Activated T-helper 17 cell treated with anti-CD3 and anti-CD28 coated beads, Interleukin-2, amount 50 U/mL, for 72 hours (primary cell): ENCODE data around the gene PRR13. TPM values are rescaled to one million over a fixed set of nuclear protein-coding genes. Genes with fewer than 3 reads are reported as not detected.
"Not testable (repeated sequence)": the region's sequence is repeated elsewhere in the genome, so short reads cannot be mapped to it uniquely, and the experiment has no call there.

Experiments used
- ATAC-seq: fragments of 150-1000 bp; cut with Tn5 transposase; replicated peaks from 2 replicates; pipeline ENCODE4 v1.10.0; 2021; ENCODE audit warnings: mild to moderate bottlenecking, moderate library complexity
- H3K27ac Mint-ChIP-seq: one replicate; pipeline ENCODE4 v1.8.0; 2022; ENCODE audit warnings: mixed read lengths
- H3K27me3 Mint-ChIP-seq: one replicate; pipeline ENCODE4 v1.8.0; 2022; ENCODE audit warnings: mixed read lengths
- H3K36me3 Mint-ChIP-seq: one replicate; pipeline ENCODE4 v1.8.0; 2022; ENCODE audit warnings: low read depth, mild to moderate bottlenecking, mixed read lengths
- H3K4me1 Mint-ChIP-seq: one replicate; pipeline ENCODE4 v1.8.0; 2022; ENCODE audit warnings: mixed read lengths
- H3K4me3 Mint-ChIP-seq: one replicate; pipeline ENCODE4 v1.8.0; 2022; ENCODE audit warnings: mild to moderate bottlenecking, mixed read lengths
- H3K9me3 Mint-ChIP-seq: one replicate; pipeline ENCODE4 v1.8.0; 2022; ENCODE audit warnings: mixed read lengths
- total RNA-seq, 2 donors: library from RNA; stranded (reverse); gene quantifications; one replicate each; pipeline ENCODE4 v1.2.3, GENCODE V29; 2022

The PRR13 gene
- total RNA-seq, 2 donors from 2014 or later = 193 to 216 TPM

DNA sequence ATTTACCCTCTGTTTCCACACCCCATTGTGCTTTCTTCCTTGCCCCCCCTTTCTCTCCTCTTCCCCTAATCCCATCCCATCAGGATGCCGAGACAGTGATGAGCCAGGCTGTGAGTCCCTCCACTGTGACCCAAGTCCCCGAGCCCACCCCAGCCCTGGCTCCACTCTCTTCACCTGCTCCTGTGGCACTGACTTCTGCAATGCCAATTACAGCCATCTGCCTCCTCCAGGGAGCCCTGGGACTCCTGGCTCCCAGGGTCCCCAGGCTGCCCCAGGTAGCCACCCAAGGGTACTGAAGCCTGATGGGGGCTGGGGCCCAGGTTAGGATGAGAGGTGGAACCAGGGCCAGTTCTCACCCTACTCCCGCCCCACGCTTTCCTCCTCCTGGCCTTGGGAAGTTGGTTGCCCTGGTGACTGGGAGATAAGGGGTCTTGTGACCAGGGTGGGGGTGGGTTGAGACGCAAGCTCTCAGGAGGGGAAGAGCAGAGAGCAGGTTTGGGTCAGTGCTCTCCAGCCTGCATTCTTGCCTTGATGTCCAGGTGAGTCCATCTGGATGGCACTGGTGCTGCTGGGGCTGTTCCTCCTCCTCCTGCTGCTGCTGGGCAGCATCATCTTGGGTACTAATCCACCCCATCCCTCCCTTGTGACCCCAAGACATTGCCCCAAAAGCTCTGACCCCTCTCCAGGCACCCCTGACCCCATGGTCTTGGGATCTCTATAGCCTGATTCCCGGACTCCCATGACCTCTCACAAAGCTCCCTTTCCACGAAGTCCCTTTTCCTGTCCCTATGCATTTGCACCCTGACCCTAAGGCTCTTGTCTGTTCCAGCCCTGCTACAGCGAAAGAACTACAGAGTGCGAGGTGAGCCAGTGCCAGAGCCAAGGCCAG lies 16.7 kb upstream of the PRR13 start:
- Mint-ChIP-seq H3K27me3 (no peaks in the 10 kb centered on the region), H3K4me1 (peaks cover 18% of the 10 kb centered on the region), H3K27ac (no peak overlapping the region), H3K36me3 (no peaks in the 10 kb centered on the region), H3K9me3 (no peaks in the 10 kb centered on the region), H3K4me3 (no peak overlapping the region)
- ATAC-seq = no peak

DNA sequence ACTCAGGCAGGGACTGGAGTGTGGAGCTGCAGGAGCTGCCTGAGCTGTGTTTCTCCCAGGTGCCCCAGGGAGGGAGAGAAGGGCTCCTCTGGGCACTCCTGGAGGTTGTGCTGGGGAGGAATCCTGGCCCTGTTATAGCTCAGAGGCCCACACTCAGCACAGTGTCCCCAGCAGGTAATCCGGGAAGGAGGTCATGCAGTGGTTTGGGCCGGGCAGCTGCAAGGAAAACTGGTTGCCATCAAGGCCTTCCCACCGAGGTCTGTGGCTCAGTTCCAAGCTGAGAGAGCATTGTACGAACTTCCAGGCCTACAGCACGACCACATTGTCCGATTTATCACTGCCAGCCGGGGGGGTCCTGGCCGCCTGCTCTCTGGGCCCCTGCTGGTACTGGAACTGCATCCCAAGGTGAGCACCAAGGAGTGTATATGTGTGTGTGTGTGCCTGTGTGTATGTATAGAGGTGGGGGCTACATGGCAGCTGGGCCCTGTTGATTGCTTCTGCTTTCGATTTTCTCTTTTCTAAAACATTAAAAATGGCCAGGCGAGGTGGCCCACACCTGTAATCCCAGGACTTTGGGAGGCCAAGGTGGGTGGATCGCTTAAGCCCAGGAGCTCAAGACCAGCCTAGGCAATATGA lies 15.9 kb upstream of the PRR13 start:
- Mint-ChIP-seq H3K4me1 (peaks cover 18% of the 10 kb centered on the region), H3K9me3 (no peaks in the 10 kb centered on the region), H3K4me3 (no peak overlapping the region), H3K36me3 (no peaks in the 10 kb centered on the region), H3K27ac (no peak overlapping the region), H3K27me3 (no peaks in the 10 kb centered on the region)
- no peak for ATAC-seq

DNA sequence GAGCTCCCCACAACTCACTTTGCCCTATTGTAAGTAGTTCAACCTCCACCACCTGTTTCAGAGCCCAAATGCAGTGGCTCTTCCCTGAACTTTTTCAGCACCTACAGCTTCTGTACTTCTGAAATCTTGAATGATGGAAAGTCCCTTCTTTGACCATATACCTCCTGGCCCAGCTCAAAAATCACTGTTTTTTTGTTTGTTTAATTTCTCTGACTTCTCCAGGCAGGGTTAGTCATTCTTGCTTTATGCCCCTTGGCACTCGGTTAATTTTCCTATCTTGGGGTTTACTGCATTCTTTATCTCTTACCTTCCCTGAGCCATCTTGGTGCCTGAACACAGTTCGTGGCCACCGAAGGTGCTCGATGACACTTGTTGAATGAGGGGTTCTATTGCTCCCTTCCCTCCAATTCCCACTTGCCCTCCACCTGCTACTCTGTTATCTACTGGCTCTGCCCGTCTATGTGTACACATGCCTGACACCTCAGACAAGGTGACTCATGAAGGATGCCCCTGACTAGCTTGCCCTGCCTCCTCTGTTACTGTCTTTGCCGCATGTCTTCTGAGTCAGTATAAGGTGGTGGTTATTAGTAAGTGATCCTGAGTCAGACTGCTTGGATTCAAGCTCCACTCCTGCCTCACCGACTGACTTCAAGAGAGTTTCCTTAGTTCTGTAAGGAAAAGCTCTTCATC lies 13.5 kb upstream of the PRR13 start:
- peak; percentile 100 for ATAC-seq
- peak overlapping the region; percentile 71 for H3K27ac Mint-ChIP-seq
- peaks cover 12% of the 10 kb centered on the region for H3K4me1 Mint-ChIP-seq
- no peaks in the 10 kb centered on the region for H3K9me3 Mint-ChIP-seq
- no peaks in the 10 kb centered on the region for H3K36me3 Mint-ChIP-seq
- no peaks in the 10 kb centered on the region for H3K27me3 Mint-ChIP-seq
- peak overlapping the region; percentile 36 for H3K4me3 Mint-ChIP-seq

DNA sequence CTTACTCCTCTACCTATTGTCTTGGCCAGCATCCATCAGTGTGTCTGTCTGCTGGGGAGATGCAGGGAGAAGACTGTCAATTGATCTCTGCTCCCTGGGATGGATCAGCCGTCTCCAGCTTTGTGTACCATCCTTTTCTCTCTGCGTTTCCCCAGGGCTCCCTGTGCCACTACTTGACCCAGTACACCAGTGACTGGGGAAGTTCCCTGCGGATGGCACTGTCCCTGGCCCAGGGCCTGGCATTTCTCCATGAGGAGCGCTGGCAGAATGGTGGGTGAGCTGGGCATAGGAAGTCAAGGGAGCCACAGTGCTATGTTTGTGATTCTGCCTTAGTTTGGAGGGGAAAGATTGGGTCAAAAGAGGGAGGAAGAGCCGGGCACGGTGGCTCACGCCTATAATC lies 12.8 kb upstream of the PRR13 start:
- H3K9me3 Mint-ChIP-seq = no peaks in the 10 kb centered on the region
- ATAC-seq = peak; percentile 1

DNA sequence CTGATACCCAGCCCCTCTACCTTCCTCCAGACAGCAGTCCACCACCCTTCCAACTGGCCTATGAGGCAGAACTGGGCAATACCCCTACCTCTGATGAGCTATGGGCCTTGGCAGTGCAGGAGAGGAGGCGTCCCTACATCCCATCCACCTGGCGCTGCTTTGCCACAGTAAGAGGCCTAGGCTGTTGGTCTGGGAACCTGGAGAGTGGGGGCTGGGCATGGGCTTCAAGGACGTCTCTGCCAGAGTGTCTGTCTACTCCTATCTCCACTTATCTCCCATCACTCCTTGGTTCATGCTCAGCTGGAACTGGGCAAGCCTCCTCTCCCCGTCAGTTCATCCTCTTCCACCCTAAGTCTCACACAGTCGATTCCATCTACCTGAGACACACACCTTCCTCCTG lies 11.4 kb upstream of the PRR13 start:
- Mint-ChIP-seq H3K27me3 (no peaks in the 10 kb centered on the region), H3K27ac (peak overlapping the region; percentile 2), H3K4me3 (no peak overlapping the region), H3K9me3 (no peaks in the 10 kb centered on the region), H3K36me3 (no peaks in the 10 kb centered on the region), H3K4me1 (peaks cover 12% of the 10 kb centered on the region)
- ATAC-seq = no peak

More for the DNA sequence above, 12.8 kb upstream of the PRR13 start:
- Mint-ChIP-seq H3K27ac (peak overlapping the region; percentile 71), H3K27me3 (no peaks in the 10 kb centered on the region), H3K36me3 (no peaks in the 10 kb centered on the region), H3K4me1 (peaks cover 12% of the 10 kb centered on the region), H3K4me3 (no peak overlapping the region)

DNA sequence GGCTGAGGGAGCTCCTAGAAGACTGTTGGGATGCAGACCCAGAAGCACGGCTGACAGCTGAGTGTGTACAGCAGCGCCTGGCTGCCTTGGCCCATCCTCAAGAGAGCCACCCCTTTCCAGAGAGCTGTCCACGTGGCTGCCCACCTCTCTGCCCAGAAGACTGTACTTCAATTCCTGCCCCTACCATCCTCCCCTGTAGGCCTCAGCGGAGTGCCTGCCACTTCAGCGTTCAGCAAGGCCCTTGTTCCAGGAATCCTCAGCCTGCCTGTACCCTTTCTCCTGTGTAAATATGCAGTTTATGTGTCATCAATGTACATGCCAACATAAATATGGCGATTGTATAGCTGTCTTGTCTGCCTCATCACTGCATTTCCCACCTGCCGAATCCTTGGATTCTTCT lies 10.3 kb upstream of the PRR13 start:
- peaks cover 12% of the 10 kb centered on the region for H3K4me1 Mint-ChIP-seq
- H3K4me3 Mint-ChIP-seq = no peak overlapping the region
- H3K36me3 Mint-ChIP-seq = no peaks in the 10 kb centered on the region
- ATAC-seq = no peak
- H3K27me3 Mint-ChIP-seq = no peaks in the 10 kb centered on the region
- no peaks in the 10 kb centered on the region for H3K9me3 Mint-ChIP-seq
- H3K27ac Mint-ChIP-seq = no peak overlapping the region

DNA sequence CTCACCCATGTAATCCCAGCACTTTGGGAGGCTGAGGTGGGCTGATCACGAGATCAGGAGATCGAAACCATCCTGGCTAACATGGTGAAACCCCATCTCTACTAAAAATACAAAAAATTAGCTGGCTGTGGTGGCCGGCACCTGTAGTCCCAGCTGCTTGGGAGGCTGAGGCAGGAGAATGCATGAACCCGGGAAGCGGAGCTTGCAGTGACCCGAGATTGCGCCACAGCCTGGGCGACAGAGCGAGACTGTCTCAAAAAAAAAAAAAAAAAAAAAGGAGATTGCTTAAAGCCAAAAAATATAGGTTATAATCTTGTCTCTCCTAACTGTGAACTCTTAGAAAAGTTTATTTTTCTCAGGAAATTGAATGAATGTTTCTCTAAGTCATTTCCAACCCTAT lies 6.2 kb upstream of the PRR13 start:
- H3K4me3 Mint-ChIP-seq, H3K36me3 Mint-ChIP-seq, H3K9me3 Mint-ChIP-seq, H3K4me1 Mint-ChIP-seq, H3K27ac Mint-ChIP-seq, H3K27me3 Mint-ChIP-seq, ATAC-seq: not testable (repeated sequence)

DNA sequence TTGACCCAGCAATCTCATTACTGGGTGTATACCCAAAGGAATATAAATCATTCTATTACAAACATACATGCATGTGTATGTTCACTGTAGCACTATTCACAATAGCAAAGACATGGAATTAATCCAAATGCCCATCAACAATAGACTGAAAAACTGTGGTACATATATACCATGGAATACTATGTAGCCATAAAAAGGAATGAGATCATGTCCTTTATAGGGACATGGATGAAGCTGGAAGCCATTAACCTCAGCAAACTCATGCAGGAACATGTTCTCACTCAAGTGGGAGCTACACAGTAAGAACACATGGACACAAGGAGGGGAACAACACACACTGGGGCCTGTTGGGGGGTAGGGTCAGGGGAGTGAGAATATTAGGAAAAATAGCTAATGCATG lies 2.0 kb upstream of the PRR13 start:
- H3K27ac Mint-ChIP-seq, H3K9me3 Mint-ChIP-seq, ATAC-seq, H3K27me3 Mint-ChIP-seq: not testable (repeated sequence)
- Mint-ChIP-seq H3K36me3 (peaks cover 32% of the 10 kb centered on the region), H3K4me1 (peaks cover 15% of the 10 kb centered on the region), H3K4me3 (peak overlapping the region; percentile 27)

DNA sequence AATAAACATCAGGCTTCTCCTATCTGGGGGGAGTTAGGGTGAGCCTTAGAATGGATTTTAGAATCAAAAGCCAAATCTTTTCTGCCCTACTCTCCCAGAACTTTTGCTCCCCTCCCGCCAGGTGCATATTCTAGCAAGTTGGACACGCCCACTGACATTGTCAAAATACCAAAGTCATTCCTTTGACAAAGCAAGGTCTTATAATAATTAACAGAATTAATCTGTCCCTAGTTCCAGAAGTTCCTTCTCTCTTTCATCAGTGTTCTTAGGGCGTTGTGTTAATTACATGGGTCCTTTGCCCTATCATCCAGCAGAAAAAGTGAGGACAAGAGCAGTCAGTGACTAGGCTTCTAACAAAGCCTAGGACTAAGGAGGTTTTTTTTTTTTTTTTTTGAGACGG lies 2.4 kb downstream of the PRR13 start:
- peaks cover 74% of the 10 kb centered on the region for H3K36me3 Mint-ChIP-seq
- H3K9me3 Mint-ChIP-seq = no peaks in the 10 kb centered on the region
- H3K27ac Mint-ChIP-seq = peak overlapping the region; percentile 1
- no peaks in the 10 kb centered on the region for H3K27me3 Mint-ChIP-seq
- peak overlapping the region; percentile 97 for H3K4me3 Mint-ChIP-seq
- peaks cover 15% of the 10 kb centered on the region for H3K4me1 Mint-ChIP-seq
- no peak for ATAC-seq

DNA sequence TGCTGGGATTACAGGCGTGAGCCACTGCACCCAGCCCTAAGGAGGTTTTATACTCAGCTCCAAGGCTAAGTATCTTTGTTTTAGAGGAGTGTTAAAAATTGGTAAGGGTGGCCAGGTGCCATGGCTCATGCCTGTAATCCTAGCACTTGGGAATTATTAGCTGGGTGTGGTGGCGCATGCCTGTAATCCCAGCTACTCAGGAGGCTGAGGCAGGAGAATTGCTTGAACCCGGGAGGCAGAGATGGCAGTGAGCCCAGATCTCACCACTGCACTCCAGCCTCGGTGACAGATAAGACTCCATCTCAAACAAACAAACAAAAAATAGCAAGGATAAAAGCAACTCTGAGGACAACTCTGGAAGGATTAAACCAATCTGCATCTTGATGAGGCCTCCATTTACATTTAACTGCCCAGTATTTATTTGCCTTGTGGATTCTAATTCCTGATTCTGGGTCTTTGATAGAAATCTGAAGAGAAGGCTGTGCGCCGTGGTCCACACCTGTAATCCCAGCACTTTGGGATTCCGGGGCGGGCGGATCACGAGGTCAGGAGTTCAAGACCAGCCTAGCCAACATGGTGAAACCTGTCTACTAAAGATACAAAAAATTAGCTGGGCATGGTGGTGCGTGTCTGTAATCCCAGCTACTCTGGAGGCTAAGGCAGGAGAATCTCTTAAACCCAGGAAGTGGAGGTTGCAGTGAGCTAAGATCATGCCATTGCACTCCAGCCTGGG lies 3.2 kb downstream of the PRR13 start:
- not testable (repeated sequence) for H3K27me3 Mint-ChIP-seq, H3K9me3 Mint-ChIP-seq, ATAC-seq
- peaks cover 79% of the 10 kb centered on the region for H3K36me3 Mint-ChIP-seq
- peak overlapping the region; percentile 97 for H3K4me3 Mint-ChIP-seq
- peak overlapping the region; percentile 17 for H3K27ac Mint-ChIP-seq
- H3K4me1 Mint-ChIP-seq = peaks cover 15% of the 10 kb centered on the region

DNA sequence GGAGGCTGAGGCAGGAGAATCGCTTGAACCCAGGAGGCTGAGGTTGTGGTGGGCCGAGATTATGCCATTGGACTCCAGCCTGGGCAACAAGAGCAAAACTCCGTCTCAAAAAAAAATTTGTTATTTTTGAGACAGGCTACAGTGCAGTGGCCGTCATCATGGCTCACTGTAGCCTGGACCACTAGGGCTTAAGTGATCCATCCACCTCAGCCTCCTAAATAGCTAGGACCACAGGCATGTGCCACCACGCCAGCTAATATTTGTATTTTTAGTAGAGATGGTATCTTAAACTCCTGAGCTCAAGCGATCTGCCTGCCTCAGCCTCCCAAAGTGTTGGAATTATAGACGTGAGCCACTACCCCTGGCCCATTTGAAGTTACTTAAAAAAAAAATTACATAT lies 9.4 kb downstream of the PRR13 start:
- no peaks in the 10 kb centered on the region for H3K27me3 Mint-ChIP-seq
- peaks cover 28% of the 10 kb centered on the region for H3K4me1 Mint-ChIP-seq
- no peaks in the 10 kb centered on the region for H3K9me3 Mint-ChIP-seq
- ATAC-seq = no peak
- H3K4me3 Mint-ChIP-seq = peak overlapping the region; percentile 80
- peaks cover 72% of the 10 kb centered on the region for H3K36me3 Mint-ChIP-seq
- no peak overlapping the region for H3K27ac Mint-ChIP-seq

DNA sequence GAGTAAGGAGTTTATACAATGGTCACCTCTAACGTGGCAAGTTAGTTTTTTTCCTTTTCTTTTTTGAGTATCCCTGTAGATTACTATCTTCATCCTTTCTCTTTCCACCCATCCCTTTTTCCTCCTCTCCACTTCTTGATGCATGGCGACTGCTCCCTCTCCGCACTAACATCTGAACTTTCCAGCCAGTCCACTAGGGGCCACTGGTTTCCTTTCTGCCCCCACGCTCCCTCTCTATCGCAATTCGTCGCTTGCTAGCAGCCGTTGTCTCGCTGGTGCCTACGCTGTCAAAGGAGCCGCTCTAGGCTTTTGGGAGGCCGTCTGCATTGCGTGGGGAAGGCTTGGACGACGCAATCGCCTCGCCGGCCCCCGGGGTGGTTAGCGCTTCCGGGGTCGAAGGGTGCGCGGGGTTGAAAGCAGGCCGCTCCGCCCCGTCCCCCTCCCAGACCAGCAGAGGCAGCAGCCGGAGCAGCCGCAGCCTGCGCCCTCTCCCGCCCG lies 10.2 kb downstream of the PRR13 start, which contains the start of gene PCBP2:
Gene PCBP2 (plus strand): TSS at position 442 of the 498 bp plus-strand sequence. CDS start 2,699 bp downstream, outside the sequence.
- no peaks in the 10 kb centered on the region for H3K9me3 Mint-ChIP-seq
- peak within 1 kb of the TSS; percentile 87 for H3K27ac Mint-ChIP-seq
- H3K4me3 Mint-ChIP-seq = peak within 1 kb of the TSS; percentile 80
- H3K4me1 Mint-ChIP-seq = peaks cover 28% of the 10 kb centered on the region
- no peaks in the 10 kb centered on the region for H3K27me3 Mint-ChIP-seq
- H3K36me3 Mint-ChIP-seq = peaks cover 72% of the 10 kb centered on the region
- peak; percentile 97 for ATAC-seq

DNA sequence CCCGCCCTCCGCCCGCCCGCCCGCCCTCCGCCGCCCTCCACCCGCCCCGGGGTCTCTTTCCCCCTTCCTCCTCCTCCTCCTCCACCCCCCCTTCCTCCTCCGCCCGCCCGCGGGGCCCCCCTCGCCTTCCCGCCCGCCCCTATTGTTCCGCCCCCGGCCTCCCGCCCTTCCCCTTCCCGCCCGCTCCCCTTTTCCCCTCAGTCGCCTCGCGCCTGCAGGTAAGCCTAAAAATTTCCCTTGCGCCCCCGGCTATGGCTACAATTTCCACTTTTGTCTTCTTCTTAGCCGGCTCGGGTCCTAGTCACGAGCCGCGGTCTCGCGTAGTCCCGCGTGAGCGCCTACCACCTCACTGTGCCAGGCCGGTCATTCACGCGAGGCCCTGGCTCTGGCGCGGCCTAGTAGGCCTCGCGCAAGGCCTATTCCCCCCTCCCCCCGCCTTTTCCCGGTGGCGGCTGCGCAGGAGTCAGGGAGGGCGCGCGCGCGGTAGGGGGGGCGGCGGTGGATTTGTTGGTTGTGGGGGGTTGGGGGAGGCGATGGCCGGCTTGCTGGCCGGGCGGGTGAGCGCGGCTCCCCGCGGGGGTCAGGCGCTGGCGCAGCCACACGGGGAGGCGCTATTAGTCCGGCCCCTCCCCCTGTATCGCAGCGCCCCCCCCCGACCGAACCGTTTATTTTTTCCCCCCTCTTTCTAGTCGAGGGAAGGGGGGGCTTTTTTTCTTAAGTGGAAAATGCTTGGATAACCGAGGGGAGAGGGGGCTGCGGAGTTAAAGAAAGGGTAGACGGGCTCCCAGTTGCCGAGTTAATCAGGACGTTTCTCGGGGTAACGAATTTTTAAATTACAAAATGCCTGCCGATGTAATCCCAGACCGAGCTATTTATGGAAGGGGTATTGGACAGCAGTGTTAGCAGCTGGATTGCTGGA lies 10.9 kb downstream of the PRR13 start:
- Mint-ChIP-seq H3K27ac (peak overlapping the region; percentile 87), H3K36me3 (peaks cover 74% of the 10 kb centered on the region), H3K9me3 (no peaks in the 10 kb centered on the region), H3K27me3 (no peaks in the 10 kb centered on the region), H3K4me3 (peak overlapping the region; percentile 80), H3K4me1 (peaks cover 28% of the 10 kb centered on the region)
- ATAC-seq = peak; percentile 37
